ENCODE results near the gene KISS1.

The KISS1 gene

DNA sequence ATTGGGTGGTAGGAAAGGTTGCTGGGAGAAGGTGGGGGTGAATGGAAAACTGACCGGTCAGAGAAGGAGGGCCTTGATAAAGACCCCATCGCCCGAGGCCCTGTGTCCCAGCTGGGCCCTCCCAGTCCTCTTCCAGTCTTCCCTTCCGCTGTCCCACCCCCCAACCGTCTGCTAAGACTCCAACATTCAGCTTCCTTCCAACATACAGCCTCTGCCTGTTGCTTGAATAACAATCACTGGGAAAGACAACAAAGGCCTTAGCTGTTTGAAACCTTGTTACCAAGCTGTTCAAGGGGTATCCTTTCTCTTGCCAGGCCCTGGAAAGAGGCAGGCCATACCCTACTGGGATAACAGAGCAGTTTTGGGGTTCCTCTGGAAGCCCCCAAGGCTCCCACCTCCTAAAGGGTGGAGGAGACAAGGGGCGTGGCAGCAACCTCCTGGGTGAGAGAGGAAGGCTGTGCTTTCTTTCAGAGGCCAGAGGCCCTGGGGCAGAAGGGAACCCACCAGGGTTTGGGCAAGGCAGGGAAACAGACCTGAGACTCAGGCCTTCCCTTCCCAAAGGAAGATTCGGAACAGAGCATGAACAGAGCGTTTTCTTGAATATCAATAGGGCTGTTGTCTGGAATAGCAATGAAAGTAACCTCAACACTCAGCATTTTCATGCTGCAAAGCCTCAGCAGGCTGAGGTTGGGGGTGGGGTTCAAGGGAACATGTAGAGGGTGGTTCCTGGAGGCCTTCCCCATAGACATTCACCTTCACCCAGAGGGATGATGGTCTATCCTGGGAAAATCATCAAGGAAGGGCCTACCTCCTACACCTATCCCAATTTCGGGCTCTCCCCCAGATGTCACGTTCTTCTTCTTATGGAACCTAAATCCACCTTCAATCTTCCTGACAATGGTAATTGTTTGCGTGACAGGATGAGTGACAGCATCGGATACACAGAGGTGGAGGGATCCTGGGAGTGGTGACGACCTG, 48.6 kb downstream of the KISS1 start:
- no peak for DNase-seq (ENCODE audit: low read depth)

DNA sequence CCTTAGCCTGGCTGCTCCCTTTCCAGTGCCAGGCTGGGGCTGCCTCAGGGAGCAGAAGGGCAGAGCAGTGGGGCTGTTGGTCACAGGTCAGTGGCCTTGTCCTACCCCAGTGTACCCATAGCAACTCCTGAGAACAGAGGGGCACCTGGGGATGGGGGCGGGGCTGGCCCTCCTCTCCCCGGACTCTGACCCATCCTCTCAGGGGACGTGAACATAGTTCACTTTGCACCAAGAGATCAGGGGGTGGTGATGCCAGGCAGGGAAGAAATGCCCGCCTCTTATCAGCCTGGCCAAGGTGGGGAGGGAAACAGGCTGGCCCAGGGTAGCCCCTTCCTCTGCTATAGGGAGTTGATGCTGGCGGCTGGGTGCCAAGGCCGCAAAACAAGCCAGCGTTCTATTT, 49.3 kb downstream of the KISS1 start:
- H3K4me3 ChIP-seq (ENCODE audit: low read depth, low read length): no peak overlapping the region
- no peak for DNase-seq (ENCODE audit: low read depth)
- TF ChIP-seq, protein P1, sequence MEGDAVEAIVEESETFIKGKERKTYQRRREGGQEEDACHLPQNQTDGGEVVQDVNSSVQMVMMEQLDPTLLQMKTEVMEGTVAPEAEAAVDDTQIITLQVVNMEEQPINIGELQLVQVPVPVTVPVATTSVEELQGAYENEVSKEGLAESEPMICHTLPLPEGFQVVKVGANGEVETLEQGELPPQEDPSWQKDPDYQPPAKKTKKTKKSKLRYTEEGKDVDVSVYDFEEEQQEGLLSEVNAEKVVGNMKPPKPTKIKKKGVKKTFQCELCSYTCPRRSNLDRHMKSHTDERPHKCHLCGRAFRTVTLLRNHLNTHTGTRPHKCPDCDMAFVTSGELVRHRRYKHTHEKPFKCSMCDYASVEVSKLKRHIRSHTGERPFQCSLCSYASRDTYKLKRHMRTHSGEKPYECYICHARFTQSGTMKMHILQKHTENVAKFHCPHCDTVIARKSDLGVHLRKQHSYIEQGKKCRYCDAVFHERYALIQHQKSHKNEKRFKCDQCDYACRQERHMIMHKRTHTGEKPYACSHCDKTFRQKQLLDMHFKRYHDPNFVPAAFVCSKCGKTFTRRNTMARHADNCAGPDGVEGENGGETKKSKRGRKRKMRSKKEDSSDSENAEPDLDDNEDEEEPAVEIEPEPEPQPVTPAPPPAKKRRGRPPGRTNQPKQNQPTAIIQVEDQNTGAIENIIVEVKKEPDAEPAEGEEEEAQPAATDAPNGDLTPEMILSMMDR (IDR thresholded peaks at IDR 0.05; ENCODE audit: insufficient read depth, low read depth, low read length, missing control alignments): no peak

More for the DNA sequence above, 48.6 kb downstream of the KISS1 start:
- TF ChIP-seq, protein P1 (IDR thresholded peaks at IDR 0.05; ENCODE audit: insufficient read depth, low read depth, low read length, missing control alignments): no peak
- no peak overlapping the region for H3K4me3 ChIP-seq (ENCODE audit: low read depth, low read length)

DNA sequence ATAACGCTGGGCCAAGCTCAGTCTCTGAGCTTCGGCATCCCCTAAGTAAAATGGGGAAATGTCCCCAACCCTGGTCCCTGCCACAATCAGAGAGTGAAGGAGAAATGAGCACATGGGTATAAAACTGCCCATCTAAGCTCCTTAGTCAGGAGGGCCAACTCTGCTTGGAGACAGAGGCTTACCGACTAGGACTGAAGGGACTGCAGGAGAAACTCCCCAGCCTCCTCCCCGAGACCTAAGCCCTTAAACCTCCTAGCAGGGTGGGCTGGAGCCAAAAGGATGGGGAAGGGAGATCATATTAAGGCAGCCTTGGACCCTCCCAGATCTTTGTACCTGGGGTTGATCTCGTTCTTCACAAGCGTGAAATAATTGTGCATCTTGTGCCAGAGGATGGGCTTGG, 50.0 kb downstream of the KISS1 start:
- TF ChIP-seq, protein P1 (IDR thresholded peaks at IDR 0.05; ENCODE audit: insufficient read depth, low read depth, low read length, missing control alignments): no peak
- DNase-seq (ENCODE audit: low read depth): no peak
- no peak overlapping the region for H3K4me3 ChIP-seq (ENCODE audit: low read depth, low read length)

DNA sequence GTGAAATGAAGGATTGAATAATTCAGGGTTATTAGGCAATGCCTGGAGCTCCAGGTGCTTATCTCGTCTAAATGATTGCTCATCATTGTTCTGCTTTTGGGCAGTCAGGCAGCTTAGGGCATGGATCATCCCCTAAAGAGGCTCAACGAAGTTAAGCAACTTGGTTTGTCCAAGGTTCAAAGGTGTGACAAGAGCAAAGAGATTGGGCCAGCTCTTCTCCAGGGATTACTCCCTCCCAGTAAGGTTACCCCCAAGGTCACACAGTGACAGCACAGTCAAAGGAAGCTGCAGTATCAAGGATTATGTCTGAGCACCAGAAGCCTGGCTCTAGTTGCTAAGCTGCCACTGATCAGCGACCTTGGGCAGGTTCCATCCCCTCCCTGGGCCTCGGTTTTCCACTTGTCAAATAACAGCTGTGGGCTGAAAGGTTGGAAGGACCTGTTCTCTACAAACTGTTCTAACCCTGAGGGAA, 51.2 kb downstream of the KISS1 start:
- no peak overlapping the region for H3K4me3 ChIP-seq (ENCODE audit: low read depth, low read length)
- TF ChIP-seq, protein P1 (IDR thresholded peaks at IDR 0.05; ENCODE audit: insufficient read depth, low read depth, low read length, missing control alignments): no peak
- no peak for DNase-seq (ENCODE audit: low read depth)

DNA sequence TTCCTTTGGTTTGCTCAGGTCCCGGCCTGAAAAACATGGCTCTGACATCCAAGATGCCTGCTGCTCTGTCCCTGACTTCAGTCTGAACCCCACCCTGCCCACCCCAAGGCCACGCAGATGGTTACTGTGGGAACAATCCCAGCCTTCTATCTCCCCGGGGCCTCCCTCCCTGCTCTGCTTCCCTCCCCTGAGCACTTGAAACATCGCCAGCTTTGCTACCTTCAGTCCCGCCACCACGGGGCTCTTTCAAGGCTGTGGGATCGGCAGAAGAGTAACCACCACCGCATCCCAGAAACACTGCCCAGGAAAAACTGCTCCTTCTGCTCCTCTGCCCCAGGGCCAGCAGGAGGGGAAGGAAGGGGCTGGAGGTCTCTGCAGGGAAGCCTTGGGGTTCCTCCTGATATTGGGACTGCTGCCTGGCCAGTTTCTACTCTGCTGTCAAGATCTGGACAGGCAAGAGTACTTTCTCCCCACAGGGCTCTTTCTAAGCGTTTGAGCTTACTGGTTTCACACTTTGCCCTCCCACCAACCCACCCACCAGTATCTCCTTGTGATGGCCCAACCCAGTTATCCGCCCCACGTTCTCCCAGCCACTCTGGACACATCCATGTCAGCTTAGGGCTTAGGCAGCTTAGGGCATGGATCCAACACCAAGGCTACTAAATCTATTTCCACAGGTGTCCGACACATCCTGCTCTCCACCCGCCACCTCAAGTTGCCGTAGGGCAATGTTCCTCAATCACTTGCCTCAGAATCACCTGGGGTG, 52.8 kb downstream of the KISS1 start:
- no peak for DNase-seq (ENCODE audit: low read depth)

More for the DNA sequence above, 52.8 kb downstream of the KISS1 start:
- H3K4me3 ChIP-seq (ENCODE audit: low read depth, low read length): no peak overlapping the region
- TF ChIP-seq, protein P1 (IDR thresholded peaks at IDR 0.05; ENCODE audit: insufficient read depth, low read depth, low read length, missing control alignments): no peak

All from GM12865 (cell line).